ENCODE results near the gene CALHM6. TPM values are rescaled to one million over a fixed set of nuclear protein-coding genes. Genes with fewer than 3 reads are reported as not detected.

Gene CALHM6
- total RNA-seq, 4 donors from 2014 or later: 1.2 to 3.0 TPM; not detected in 2

DNA sequence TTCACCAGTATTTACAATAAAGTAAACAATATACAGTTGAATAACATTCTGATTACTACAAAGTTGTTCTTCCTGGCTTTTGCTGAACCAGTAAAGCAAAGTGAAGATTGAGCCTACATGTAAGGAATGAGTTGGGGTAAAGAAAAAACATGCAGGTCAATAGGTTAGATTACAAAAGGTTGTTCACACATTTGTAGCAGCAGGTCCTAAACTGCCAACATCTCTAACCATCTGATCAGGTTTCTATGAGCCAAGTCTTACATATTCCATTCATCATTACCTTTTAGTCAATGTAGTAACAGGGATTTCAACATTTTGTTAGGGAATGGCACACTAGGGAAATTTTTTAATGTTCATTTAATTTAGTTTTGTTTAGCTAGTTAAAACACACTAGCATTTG, 9.3 kb upstream of the CALHM6 start:
- H3K27me3 ChIP-seq: no peaks in the 10 kb centered on the region
- DNase-seq (ENCODE audit: extremely low spot score): no peak
- H3K36me3 ChIP-seq: no peaks in the 10 kb centered on the region
- H3K4me1 ChIP-seq: peaks cover 0 to 12% (median 7%) of the 10 kb centered on the region in 4 donors
- H3K4me3 ChIP-seq: no peak overlapping the region
- TF ChIP-seq POLR2A (IDR thresholded peaks at IDR 0.05; ENCODE audit: low read depth): no peak
- no peak for TF ChIP-seq EP300 (IDR thresholded peaks at IDR 0.05)
- no peak for TF ChIP-seq POLR2AphosphoS5 (IDR thresholded peaks at IDR 0.05)
- TF ChIP-seq, protein P1, sequence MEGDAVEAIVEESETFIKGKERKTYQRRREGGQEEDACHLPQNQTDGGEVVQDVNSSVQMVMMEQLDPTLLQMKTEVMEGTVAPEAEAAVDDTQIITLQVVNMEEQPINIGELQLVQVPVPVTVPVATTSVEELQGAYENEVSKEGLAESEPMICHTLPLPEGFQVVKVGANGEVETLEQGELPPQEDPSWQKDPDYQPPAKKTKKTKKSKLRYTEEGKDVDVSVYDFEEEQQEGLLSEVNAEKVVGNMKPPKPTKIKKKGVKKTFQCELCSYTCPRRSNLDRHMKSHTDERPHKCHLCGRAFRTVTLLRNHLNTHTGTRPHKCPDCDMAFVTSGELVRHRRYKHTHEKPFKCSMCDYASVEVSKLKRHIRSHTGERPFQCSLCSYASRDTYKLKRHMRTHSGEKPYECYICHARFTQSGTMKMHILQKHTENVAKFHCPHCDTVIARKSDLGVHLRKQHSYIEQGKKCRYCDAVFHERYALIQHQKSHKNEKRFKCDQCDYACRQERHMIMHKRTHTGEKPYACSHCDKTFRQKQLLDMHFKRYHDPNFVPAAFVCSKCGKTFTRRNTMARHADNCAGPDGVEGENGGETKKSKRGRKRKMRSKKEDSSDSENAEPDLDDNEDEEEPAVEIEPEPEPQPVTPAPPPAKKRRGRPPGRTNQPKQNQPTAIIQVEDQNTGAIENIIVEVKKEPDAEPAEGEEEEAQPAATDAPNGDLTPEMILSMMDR (IDR thresholded peaks at IDR 0.05): no peak
- no peak overlapping the region for H3K27ac ChIP-seq (replicated peaks in 1 of 4)
- H3K9me3 ChIP-seq: no peaks in the 10 kb centered on the region
- intact Hi-C loops (cut with DNase I): no loop called here

DNA sequence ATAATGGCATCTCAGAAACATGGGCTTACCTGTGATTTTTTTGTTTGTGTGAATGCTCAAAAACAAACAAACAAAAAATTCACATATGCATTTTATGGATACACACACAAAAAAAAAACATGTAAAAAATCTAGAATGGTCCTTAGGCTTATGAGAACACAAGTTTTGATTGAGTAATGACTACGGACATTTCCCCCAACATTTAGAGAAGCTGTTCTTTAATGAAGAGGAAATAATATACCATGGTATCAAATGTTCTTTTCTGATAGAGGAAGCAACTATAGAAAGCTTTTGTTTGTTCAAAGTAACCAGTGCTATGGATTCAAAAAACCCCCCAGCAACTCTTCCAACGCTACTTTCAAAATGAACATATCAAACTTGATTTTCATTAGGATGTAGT, 8.6 kb upstream of the CALHM6 start:
- no peak for TF ChIP-seq EP300 (IDR thresholded peaks at IDR 0.05)
- no peak for TF ChIP-seq POLR2AphosphoS5 (IDR thresholded peaks at IDR 0.05)
- no peak for TF ChIP-seq POLR2A (IDR thresholded peaks at IDR 0.05; ENCODE audit: low read depth)
- TF ChIP-seq, protein P1 (IDR thresholded peaks at IDR 0.05): no peak

DNA sequence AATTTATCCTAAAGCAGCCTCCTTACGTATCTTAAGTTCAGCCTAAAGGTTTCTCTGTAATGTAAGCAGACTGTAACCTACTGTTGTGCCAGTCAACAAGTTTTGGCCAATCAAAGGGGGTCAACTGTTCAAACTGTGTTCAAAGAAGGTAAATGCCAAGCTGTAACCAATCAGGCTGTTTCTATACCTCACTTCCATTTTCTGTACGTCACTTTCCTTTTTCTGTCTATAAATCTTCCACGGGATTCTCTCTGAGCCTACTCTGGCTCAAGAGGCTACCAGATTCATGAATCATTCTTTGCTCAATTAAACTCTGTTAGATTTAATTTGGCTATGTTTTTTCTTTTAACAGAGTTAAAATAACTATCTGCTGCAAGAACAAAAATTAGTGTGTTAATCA, 5.1 kb upstream of the CALHM6 start:
- H3K4me3 ChIP-seq: no peak overlapping the region
- no peaks in the 10 kb centered on the region for H3K36me3 ChIP-seq
- WGBS: 93% methylated on average over 3 of the region's 3 CpGs
- intact Hi-C loops (cut with DNase I): no loop called here
- no peaks in the 10 kb centered on the region for H3K4me1 ChIP-seq
- H3K27ac ChIP-seq (replicated peaks in 1 of 4): no peak overlapping the region
- TF ChIP-seq, protein P1 (IDR thresholded peaks at IDR 0.05): no peak
- TF ChIP-seq POLR2A (IDR thresholded peaks at IDR 0.05; ENCODE audit: low read depth): no peak
- TF ChIP-seq POLR2AphosphoS5 (IDR thresholded peaks at IDR 0.05): no peak
- no peak for TF ChIP-seq EP300 (IDR thresholded peaks at IDR 0.05)
- H3K27me3 ChIP-seq: no peaks in the 10 kb centered on the region
- H3K9me3 ChIP-seq: no peaks in the 10 kb centered on the region
- DNase-seq (ENCODE audit: extremely low spot score): no peak

More for the DNA sequence above, 8.6 kb upstream of the CALHM6 start:
- WGBS: 89% methylated on average over 2 of the region's 2 CpGs
- H3K27ac ChIP-seq (replicated peaks in 1 of 4): no peak overlapping the region
- H3K4me3 ChIP-seq: no peak overlapping the region
- H3K4me1 ChIP-seq: peaks cover 0 to 6% (median 2%) of the 10 kb centered on the region in 4 donors
- no peaks in the 10 kb centered on the region for H3K9me3 ChIP-seq
- intact Hi-C loops (cut with DNase I): no loop called here
- no peaks in the 10 kb centered on the region for H3K36me3 ChIP-seq
- no peak for DNase-seq (ENCODE audit: extremely low spot score)
- H3K27me3 ChIP-seq: no peaks in the 10 kb centered on the region

DNA sequence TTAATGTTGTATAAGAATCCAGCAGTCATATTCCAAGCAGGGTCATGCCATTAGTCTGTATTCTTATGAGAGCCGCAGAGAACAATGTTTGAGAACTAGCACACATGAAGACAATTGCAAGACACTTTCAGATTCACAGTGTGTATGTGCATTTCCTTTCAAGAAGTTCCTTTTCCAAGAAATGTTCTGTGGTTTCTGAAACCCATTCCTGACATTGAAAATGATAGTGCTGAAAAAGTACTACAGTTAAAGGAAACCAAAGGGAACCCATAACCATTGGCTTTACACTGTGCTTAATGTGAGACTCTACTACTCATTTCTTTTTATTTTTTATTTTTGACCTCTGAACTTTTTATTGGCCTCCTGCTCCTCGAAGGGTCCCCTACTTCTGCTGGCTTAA, 4.2 kb upstream of the CALHM6 start:
- 72% methylated on average over 2 of the region's 2 CpGs for WGBS
- no peak for TF ChIP-seq POLR2A (IDR thresholded peaks at IDR 0.05; ENCODE audit: low read depth)
- no peak for TF ChIP-seq EP300 (IDR thresholded peaks at IDR 0.05)
- TF ChIP-seq, protein P1 (IDR thresholded peaks at IDR 0.05): no peak
- no peak for TF ChIP-seq POLR2AphosphoS5 (IDR thresholded peaks at IDR 0.05)
- intact Hi-C loops (cut with DNase I): no loop called here

DNA sequence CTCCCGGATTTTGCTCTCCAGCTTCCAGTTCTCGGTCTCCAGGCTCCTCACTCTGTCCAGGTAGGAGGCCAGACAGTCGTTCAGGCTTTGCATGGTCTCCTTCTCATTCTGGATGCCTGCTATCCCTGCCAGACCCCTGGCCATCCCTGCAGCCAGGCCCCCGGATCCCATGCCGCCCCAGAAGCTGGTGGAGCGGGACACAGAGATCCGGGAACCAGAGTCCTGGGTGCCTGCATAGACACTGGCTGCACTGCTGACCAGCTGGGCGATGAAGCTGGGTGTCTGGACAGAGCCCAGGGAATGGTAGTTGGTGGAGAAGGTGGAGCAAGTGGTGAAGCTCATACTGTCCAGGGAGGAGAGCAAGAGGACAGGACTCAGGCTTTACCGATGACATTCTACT, 2.9 kb upstream of the CALHM6 start:
- TF ChIP-seq POLR2AphosphoS5 (IDR thresholded peaks at IDR 0.05) (no peak), POLR2A (IDR thresholded peaks at IDR 0.05; ENCODE audit: low read depth) (no peak), EP300 (IDR thresholded peaks at IDR 0.05) (no peak)
- TF ChIP-seq, protein P1 (IDR thresholded peaks at IDR 0.05): no peak
- Histone ChIP-seq H3K36me3 (no peaks in the 10 kb centered on the region), H3K9me3 (no peaks in the 10 kb centered on the region), H3K4me3 (no peak overlapping the region), H3K27ac (replicated peaks in 1 of 4) (no peak overlapping the region), H3K4me1 (peaks cover 0 to 14% (median 12%) of the 10 kb centered on the region in 4 donors), H3K27me3 (peaks cover 0 to 16% (median 0%) of the 10 kb centered on the region in 4 donors)
- no peak for DNase-seq (ENCODE audit: extremely low spot score)
- intact Hi-C loops (cut with DNase I): no loop called here
- 88% methylated on average over 9 of the region's 9 CpGs for WGBS

More for the DNA sequence above, 4.2 kb upstream of the CALHM6 start:
- Histone ChIP-seq H3K27me3 (peaks cover 0 to 3% (median 0%) of the 10 kb centered on the region in 4 donors), H3K4me1 (peaks cover 0 to 7% (median 5%) of the 10 kb centered on the region in 4 donors), H3K36me3 (no peaks in the 10 kb centered on the region), H3K4me3 (no peak overlapping the region), H3K27ac (replicated peaks in 1 of 4) (no peak overlapping the region), H3K9me3 (no peaks in the 10 kb centered on the region)
- no peak for DNase-seq (ENCODE audit: extremely low spot score)
